Body of pancreas (tissue), 4 donors: ENCODE results near the gene RPTOR. TPM values are rescaled to one million over a fixed set of nuclear protein-coding genes. Genes with fewer than 3 reads are reported as not detected.

ENCODE experiments used
- ATAC-seq: fragments of 150-250 bp; one replicate; pipeline ENCODE4 v1.9.1; 2016
- DNase-seq, 4 donors: peaks; one replicate each; pipeline ENCODE4 v3.0.0-alpha.2; 2019
- H3K27ac ChIP-seq, 4 donors: fragments of 200-600 bp; sonication (generic); 1 replicate in 3 of 4; 2 replicates in 1 of 4; pipeline versions ENCODE4 v1.5.1 to v1.6.1; 2016 to 2019; ENCODE audit warnings: mild to moderate bottlenecking in 1 of 4, mixed read lengths in 1 of 4, moderate library complexity in 1 of 4
- H3K27me3 ChIP-seq, 2 donors: fragments of 200-600 bp; sonication (generic); one replicate each; pipeline ENCODE4 v1.6.0; 2016; ENCODE audit warnings: mild to moderate bottlenecking in 1 of 2
- H3K36me3 ChIP-seq, 2 donors: fragments of 200-600 bp; sonication (generic); replicated peaks in 1 of 2; 2 replicates each; pipeline ENCODE4 v1.5.1; 2016; ENCODE audit warnings: low read depth in 2 of 2; ENCODE audit not compliant: insufficient read depth in 1 of 2
- H3K4me1 ChIP-seq: fragments of 200-600 bp; sonication (generic); one replicate; pipeline ENCODE4 v1.6.0; 2016
- H3K4me3 ChIP-seq, 2 donors: fragments of 200-600 bp; sonication (generic); 1 replicate in 1 of 2; 2 replicates in 1 of 2; pipeline ENCODE4 v1.5.1; 2016 to 2019
- H3K9me3 ChIP-seq, 3 donors: fragments of 200-600 bp; sonication (generic); 1 replicate in 2 of 3; 2 replicates in 1 of 3; pipeline ENCODE4 v1.5.1; 2016
- POLR2A ChIP-seq, 3 donors: fragments of 450-650 bp; IDR thresholded peaks; one replicate each; pipeline ENCODE4 v1.6.1; 2016; ENCODE audit warnings: antibody characterized with exemption in 3 of 3, mild to moderate bottlenecking in 2 of 3
- WGBS, 2 donors: methylation state at CpG; one replicate each; pipeline ENCODE4 v1.1.5; 2017; 5-methylcytosine and 5-hydroxymethylcytosine counted together
- intact Hi-C: fragments of 100-400 bp; cut with DNase I; formaldehyde crosslinking; loops from one replicate; pipeline ENCODE4 v1.15.1; 2023
- total RNA-seq, 2 donors: library from RNA; depleted of rRNA; stranded (reverse); fragments of >200 nt; gene quantifications; one replicate each; pipeline ENCODE4 v1.1.0, GENCODE V29; 2016
- TF ChIP-seq, protein P1 (sequence below), 7 experiments: fragments of 450-650 bp in 4 of 7; fragments of 200-600 bp in 3 of 7; sonication (generic) in 3 of 7; IDR thresholded peaks; one replicate each; pipeline ENCODE4 v1.5.1; 2016 to 2019; ENCODE audit warnings: antibody characterized with exemption in 7 of 7

The RPTOR gene
- total RNA-seq, 2 donors from 2014 or later, result 22.3 to 34.3 TPM

DNA sequence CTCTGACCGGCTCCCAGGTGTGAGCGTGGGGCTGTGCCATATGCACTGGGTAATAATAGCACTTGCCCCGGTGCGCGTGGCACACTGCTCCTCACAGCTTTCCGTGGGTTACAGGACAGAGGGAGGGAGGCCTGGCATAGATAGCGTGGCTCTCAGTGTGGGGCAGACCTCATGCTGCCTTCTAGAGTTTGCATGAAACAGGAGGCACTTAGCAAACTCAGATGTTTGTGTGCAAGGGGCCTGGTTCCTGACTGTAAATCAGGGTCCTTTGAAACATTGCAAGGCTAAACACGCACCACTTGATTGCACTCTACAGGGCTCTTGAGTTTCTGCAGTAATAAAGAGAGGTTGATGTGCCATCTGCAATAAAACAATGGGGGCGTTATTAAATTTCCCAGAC lies 101.7 kb downstream of the RPTOR start:
- Histone ChIP-seq H3K9me3 (no peaks in the 10 kb centered on the region), H3K27ac (no peak overlapping the region), H3K27me3 (no peaks in the 10 kb centered on the region), H3K4me3 (no peak overlapping the region), H3K36me3 (no peaks in the 10 kb centered on the region), H3K4me1 (no peaks in the 10 kb centered on the region)
- intact Hi-C loops, result no loop called here
- 80 to 95% methylated on average over 9 of the region's 9 CpGs for WGBS, 2 donors
- ATAC-seq, result no peak
- no peak for DNase-seq
- no peak for TF ChIP-seq POLR2A (IDR thresholded peaks at IDR 0.05)
- TF ChIP-seq, protein P1, sequence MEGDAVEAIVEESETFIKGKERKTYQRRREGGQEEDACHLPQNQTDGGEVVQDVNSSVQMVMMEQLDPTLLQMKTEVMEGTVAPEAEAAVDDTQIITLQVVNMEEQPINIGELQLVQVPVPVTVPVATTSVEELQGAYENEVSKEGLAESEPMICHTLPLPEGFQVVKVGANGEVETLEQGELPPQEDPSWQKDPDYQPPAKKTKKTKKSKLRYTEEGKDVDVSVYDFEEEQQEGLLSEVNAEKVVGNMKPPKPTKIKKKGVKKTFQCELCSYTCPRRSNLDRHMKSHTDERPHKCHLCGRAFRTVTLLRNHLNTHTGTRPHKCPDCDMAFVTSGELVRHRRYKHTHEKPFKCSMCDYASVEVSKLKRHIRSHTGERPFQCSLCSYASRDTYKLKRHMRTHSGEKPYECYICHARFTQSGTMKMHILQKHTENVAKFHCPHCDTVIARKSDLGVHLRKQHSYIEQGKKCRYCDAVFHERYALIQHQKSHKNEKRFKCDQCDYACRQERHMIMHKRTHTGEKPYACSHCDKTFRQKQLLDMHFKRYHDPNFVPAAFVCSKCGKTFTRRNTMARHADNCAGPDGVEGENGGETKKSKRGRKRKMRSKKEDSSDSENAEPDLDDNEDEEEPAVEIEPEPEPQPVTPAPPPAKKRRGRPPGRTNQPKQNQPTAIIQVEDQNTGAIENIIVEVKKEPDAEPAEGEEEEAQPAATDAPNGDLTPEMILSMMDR (IDR thresholded peaks at IDR 0.05), result no peak

DNA sequence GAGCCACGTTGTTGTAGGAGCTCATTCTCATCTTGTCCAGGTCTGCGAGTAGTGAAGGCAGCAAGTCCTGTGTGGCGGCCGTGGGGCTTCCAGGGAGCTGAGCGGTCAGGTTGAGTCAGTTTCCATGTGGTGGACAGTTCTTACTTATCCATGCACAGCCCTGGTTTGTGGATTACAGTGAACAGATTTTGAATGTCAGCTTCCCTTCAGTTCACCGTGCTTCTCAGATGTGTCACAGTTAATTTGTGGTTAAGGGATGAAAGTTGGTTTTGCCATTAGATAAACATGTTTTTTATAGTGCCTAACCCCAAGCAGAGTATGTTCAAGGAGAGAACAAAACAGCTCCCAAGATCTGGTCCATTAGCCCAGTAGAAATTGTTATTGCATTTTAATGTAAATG lies 103.1 kb downstream of the RPTOR start:
- Histone ChIP-seq H3K4me3 (no peak overlapping the region), H3K36me3 (no peaks in the 10 kb centered on the region), H3K9me3 (no peaks in the 10 kb centered on the region), H3K27me3 (no peaks in the 10 kb centered on the region), H3K27ac (no peak overlapping the region), H3K4me1 (no peaks in the 10 kb centered on the region)
- intact Hi-C loops, result no loop called here
- no peak for DNase-seq
- ATAC-seq, result no peak
- 79 to 83% methylated on average over 3 to 6 of the region's 6 CpGs for WGBS, 2 donors
- TF ChIP-seq, protein P1 (IDR thresholded peaks at IDR 0.05), result no peak
- TF ChIP-seq POLR2A (IDR thresholded peaks at IDR 0.05), result no peak

DNA sequence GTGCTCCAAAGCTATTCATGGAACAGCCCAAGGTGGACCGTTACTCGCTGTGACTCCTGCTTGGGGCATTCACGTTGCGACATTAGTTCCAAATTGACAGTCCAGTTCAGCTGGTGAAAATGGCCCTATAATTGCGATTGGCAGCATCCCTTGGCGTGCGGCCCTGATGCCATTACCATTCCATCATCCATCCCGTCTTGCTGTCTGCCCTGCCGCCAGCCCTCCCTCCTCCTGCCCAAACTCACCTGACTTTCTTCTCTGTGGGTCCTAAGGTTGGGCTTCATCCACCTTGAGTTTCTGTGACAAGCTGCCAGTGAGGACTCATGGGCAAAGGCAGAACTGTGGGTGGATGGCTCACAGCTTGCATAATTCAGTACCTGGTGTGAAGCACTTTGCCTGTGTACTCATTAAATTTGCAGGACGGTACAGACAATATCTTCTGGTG lies 104.6 kb downstream of the RPTOR start:
- Histone ChIP-seq H3K9me3 (no peaks in the 10 kb centered on the region), H3K27me3 (no peaks in the 10 kb centered on the region), H3K27ac (no peak overlapping the region), H3K4me3 (no peak overlapping the region), H3K4me1 (peaks cover 5% of the 10 kb centered on the region), H3K36me3 (no peaks in the 10 kb centered on the region)
- intact Hi-C loops, result no loop called here
- DNase-seq (no peak), ATAC-seq (peak; percentile 18)
- no peak for TF ChIP-seq POLR2A (IDR thresholded peaks at IDR 0.05)
- TF ChIP-seq, protein P1 (IDR thresholded peaks at IDR 0.05), result no peak
- 89 to 92% methylated on average over 10 of the region's 10 CpGs for WGBS, 2 donors

DNA sequence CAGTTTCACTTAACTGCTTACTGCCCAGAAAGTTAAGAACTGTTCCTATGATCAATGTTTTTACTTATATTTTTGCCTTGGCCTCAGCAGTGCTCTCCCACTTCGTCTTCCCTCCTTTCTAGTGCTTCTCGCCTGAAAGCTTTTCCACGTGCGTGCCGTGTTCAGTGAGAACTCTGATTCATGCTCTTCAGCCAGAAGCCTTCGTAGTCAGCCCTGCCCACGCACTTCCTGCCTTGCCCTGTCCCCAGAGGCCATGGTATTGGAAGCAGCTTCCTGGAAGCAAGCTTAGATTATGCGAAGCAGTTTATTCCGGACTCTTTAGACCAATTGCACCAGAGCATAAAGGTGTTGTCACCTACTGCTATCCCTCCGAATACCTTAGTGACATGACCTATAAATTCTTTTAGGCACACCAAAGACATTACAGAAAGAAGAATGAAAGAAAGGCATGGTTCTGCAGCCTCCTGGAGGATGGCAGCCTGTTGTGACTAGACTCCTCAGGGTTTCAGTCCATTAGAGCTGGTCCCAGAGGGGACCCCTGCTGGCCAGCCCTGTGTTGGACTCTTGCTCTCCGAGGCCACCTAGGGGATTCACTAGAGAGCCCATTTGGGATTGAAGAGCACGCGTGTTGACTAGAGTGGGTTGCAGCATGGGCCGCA lies 105.2 kb downstream of the RPTOR start:
- intact Hi-C loops, result no loop called here
- TF ChIP-seq, protein P1 (IDR thresholded peaks at IDR 0.05), result peak in 2 of 7 experiments; percentile 18 to 31
- no peak for TF ChIP-seq POLR2A (IDR thresholded peaks at IDR 0.05)
- Histone ChIP-seq H3K4me1 (peaks cover 5% of the 10 kb centered on the region), H3K9me3 (no peaks in the 10 kb centered on the region), H3K27me3 (no peaks in the 10 kb centered on the region), H3K36me3 (no peaks in the 10 kb centered on the region), H3K4me3 (no peak overlapping the region), H3K27ac (no peak overlapping the region)
- WGBS, 2 donors, result 66 to 86% methylated on average over 14 of the region's 14 CpGs
- DNase-seq (peak; percentile 22 to 53 (median 36)), ATAC-seq (peak; percentile 71)

DNA sequence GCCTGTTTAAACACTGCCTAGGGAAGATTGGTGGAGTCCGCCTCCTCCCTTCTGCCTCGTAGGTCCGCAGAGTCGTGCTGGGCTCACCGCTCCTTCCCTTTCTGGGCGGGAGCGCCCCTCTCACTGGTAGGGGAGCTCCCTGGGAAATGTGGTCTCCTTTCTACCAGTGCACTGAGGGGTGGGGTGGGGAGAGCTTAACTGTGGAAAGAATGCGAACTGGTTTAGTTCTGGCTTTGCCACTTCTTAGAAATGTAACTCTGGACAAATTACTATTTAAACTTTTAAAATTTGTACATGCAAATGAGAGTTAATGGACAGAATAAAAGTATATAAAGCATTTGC lies 105.7 kb downstream of the RPTOR start:
- Histone ChIP-seq H3K4me3 (no peak overlapping the region), H3K9me3 (no peaks in the 10 kb centered on the region), H3K4me1 (peaks cover 5% of the 10 kb centered on the region), H3K27ac (no peak overlapping the region), H3K36me3 (no peaks in the 10 kb centered on the region), H3K27me3 (no peaks in the 10 kb centered on the region)
- TF ChIP-seq, protein P1 (IDR thresholded peaks at IDR 0.05), result no peak
- no peak for TF ChIP-seq POLR2A (IDR thresholded peaks at IDR 0.05)
- DNase-seq (no peak), ATAC-seq (no peak)
- intact Hi-C loops, result no loop called here
- 92 to 94% methylated on average over 8 of the region's 8 CpGs for WGBS, 2 donors
